GM18520 (cell line): ENCODE results near the gene CLDN6.
"Not testable (repeated sequence)": the region's sequence is repeated elsewhere in the genome, so short reads cannot be mapped to it uniquely, and the experiment has no call there.

ENCODE experiments used
- ATAC-seq: cut with Tn5 transposase; IDR thresholded peaks from one replicate; pipeline ENCODE4 v1.9.1; 2021; ENCODE audit not compliant: unreplicated experiment

The CLDN6 gene, protein sequence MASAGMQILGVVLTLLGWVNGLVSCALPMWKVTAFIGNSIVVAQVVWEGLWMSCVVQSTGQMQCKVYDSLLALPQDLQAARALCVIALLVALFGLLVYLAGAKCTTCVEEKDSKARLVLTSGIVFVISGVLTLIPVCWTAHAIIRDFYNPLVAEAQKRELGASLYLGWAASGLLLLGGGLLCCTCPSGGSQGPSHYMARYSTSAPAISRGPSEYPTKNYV

DNA sequence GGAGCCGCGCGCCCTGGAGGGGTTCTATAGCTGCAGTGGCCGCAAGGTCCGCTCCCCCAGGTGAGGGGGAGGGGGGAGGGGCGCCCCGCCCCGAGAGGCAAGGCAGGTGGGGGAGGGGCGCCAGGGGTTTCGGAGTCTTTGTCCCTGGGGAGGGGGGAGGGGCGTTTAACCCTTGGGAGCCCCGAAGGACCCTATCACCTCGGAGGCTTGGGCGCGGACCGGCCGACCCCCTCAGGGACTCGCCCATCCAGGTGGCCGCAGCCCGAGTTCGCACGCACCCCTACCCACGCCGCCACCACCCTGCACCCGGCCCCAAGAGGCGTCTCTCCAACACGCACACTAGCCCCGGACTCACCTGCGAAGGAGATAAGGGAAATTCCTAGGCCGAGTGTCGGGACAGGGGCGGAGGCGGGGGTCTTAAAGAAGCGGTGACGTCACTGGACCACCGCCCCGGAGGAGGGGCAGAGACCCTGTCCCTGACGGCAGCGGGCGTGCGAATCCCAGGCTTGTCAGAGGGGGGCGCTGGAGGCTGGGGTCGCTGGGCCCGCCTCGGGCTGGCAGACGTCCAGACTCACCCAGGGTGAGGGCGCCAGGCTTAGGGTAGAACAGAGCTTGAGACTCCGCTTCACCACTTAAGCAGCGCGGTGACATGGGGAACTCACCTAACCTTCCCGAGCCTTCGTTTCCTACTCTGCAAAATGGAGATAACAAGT lies at the start of gene CLDN6:
Gene CLDN6 (minus strand): TSS at position 390 of the 713 bp plus-strand sequence. CDS start 2,162 bp downstream, outside the sequence.
- ATAC-seq, result no peak

DNA sequence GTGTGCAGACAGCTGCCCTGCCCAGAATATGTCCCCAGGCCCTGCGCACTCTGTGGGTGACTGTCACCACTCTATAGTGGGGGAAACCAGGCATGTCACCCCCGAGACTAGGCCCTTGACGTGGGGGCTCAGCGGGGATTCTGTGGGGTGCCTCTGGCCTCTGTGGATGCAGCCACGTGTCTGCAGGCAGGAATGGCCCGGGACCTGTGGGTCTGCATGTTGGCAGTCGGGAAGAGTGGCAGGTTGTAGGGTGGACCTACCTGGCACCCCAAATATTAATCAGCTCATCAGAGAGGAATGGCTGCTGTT lies 48.4 kb upstream of the CLDN6 start:
- no peak for ATAC-seq

- no peak for ATAC-seq
Observed at GRCh38 chr16:3065742-3066439, 47.9 kb upstream of the CLDN6 start.

DNA sequence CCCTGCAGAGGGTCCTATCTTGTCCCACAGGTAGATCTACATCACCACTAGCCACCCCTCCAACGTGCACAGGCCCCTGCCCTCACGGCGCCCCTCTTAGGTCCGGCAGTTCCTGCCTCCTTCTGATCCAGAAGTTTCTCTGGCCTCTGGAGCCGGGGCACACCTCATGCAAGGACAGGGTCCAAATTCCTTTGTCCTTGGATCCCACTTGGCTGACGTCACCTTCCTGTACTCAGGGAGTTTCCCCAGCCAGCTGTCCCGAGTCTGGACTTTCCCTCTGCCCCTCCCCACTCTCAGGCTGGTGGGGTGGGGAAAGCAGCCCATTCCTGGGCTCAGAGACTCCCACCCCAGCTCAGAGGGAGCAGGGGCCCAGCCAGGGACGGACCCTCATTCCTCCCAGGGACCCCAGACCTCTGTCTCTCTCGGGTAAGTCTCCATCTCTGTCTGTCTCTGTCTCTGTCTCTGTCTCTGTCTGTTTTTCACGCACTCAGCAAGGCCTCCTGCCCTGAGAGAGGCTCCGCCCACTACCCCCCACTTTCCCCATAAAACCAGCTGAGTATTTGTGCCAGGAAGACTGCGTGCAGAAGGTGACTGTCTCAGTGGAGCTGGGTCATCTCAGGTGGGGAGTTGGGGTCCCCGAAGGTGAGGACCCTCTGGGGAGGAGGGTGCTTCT lies 47.2 kb upstream of the CLDN6 start, which contains the start of gene IL32:
Gene IL32 (plus strand): TSS at position 572 of the 673 bp plus-strand sequence. CDS start 172 bp downstream, outside the sequence.
- no peak for ATAC-seq

GRCh38 chr16:3063625-3064386 lies 45.8 kb upstream of the CLDN6 start:
- no peak for ATAC-seq

DNA sequence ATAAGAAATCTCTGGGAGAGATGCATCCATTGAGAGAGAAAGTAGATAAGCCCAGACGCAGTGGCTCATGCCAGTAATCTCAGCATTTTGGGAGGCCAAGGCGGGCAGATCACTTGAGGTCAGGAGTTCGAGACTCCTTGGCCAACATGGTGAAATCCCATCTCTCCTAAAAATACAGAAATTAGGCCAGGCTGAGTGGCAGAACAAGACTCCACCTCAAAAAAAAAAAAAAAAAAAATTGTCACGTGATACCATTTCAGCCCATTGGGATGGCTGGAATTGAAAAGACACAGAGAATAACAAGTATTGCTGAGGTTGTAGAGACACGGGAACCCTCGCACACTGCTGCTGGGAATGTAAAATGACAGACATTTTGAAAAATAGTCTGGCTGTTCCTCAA lies 44.6 kb upstream of the CLDN6 start:
- no peak for ATAC-seq

DNA sequence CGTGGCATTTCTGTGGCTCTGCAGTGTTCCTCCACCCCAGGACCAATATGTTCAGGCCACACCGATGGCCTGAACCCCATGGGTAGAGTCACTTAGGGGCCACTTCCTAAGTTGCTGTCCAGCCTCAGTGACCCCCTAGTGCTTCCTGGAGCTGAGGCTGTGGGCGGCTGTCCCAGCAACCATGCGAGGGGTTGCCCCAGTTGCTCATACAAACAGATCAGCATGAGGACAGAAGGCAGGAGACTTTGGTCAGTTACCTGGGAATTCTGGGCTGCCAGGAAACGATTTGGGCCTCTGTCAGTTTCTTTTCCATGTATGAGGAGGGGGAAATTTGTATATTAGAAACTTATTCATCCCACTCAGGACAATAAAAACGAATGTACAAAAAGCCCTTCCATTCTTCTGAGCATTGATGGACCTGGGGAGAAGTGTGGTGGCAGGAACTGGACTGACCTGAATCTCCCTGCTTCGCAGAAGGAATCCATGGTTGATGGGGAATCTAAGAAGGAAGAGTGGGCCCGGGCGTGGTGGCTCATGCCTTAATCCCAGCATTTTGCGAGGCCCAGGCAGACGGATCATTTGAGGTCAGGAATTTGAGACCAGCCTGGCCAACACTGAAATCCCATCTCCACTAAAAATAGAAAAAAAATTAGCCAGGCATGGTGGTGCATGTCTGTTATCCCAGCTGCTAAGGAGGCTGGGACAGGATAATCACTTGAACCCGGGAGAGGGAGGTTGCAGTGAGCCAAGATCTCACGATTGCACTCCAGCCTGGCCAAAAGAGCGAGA lies 42.5 kb upstream of the CLDN6 start:
- no peak for ATAC-seq

GRCh38 chr16:3059723-3060242 lies 41.8 kb upstream of the CLDN6 start:
- no peak for ATAC-seq

DNA sequence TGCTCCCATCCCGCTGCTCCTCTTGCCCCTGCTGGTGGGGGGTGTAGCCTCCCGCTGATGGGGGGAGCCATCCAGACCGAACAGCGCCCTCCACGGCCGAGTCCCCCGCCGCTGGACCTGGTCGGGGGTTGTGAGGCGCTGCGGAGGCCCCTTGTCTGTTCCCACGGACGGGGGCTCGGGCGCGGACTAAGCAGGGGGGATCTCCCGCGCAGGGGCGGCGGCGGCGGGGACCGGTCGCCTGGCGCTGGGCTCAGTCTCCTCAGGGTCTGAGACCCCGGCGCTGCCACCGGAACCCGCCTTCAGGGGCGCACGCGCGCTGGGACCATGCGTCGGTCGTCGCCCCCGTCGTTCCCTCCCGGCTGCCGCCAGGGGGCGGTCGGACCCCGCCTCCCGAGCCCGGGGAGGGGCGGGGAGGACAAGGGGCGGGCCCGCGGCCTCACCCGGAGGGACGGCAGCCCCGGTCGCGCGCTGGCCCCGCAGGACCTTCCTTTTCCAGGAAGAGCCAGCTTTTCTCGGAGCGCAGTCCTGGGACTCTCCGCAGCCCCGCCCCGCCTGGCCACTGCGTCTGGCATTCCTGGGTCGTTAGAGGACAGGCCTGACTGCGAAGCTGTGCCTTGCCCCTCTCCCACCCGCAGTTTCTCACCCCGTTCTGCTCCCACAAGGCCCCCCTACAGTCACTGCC lies 41.2 kb upstream of the CLDN6 start:
- ATAC-seq, result peak; percentile 70

GRCh38 chr16:3058139-3059030 lies 40.4 kb upstream of the CLDN6 start:
- no peak for ATAC-seq

- ATAC-seq, result no peak
Observed at GRCh38 chr16:3057181-3058138, 39.5 kb upstream of the CLDN6 start.

GRCh38 chr16:3056336-3057180 lies 38.6 kb upstream of the CLDN6 start:
- no peak for ATAC-seq

DNA sequence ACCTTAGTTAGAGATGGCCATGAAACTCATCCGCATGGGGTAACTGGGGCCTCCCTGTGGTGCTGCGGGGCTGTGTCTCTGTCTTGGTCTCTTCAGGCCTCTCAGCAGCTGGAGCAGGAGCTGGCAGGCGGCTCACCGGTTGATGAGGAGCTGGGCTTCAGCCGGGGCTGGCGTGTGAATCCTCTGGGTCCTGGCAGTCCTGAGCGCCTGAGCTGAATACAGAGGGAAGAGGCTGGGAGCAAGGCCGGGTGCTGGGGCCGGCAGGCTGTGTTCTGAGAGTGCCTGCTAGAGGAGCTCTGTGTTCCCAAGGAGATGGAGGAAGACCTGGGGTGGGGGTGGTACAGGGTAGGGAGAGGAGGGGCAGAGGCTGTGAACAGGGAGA lies 37.7 kb upstream of the CLDN6 start:
- ATAC-seq, result not testable (repeated sequence)

- ATAC-seq, result no peak
Observed at GRCh38 chr16:3054965-3055733, 37.2 kb upstream of the CLDN6 start.

- ATAC-seq, result not testable (repeated sequence)
Observed at GRCh38 chr16:3053330-3053710, 35.3 kb upstream of the CLDN6 start.
